Cardiac muscle cell (in vitro differentiated cells and primary cell): ENCODE measurements around the gene TBC1D17. TPM values are rescaled to one million over a fixed set of nuclear protein-coding genes. Genes with fewer than 3 reads are reported as not detected.
A peak's percentile ranks its signal among the peaks of the same experiment; 100 is the strongest.

Source experiments
- DNase-seq, 2 donors: peaks; one replicate each; pipeline versions ENCODE4 v3.0.0 to v3.0.0-alpha.2; 2010 to 2017; ENCODE audit warnings: low read depth in 1 of 2, low spot score in 1 of 2
- H3K27ac ChIP-seq: fragments of 200-600 bp; sonication (generic); 2 replicates; pipeline ENCODE4 v1.5.1; 2016
- H3K27me3 ChIP-seq: fragments of 200-600 bp; sonication (generic); 2 replicates; pipeline ENCODE4 v1.6.0; 2016; ENCODE audit warnings: control low read depth
- H3K36me3 ChIP-seq: fragments of 200-600 bp; sonication (generic); 2 replicates; pipeline ENCODE4 v1.5.1; 2016; ENCODE audit warnings: control low read depth
- H3K4me1 ChIP-seq: fragments of 200-600 bp; sonication (generic); 2 replicates; pipeline ENCODE4 v1.8.1; 2017; ENCODE audit warnings: low read depth, mild to moderate bottlenecking, mixed run types
- H3K4me3 ChIP-seq: fragments of 200-600 bp; sonication (generic); 2 replicates; pipeline ENCODE4 v1.5.1; 2016; ENCODE audit warnings: mild to moderate bottlenecking
- H3K9me3 ChIP-seq: fragments of 200-600 bp; sonication (generic); 2 replicates; pipeline ENCODE4 v1.5.1; 2017; ENCODE audit warnings: low read depth, mild to moderate bottlenecking, control low read depth
- CTCF ChIP-seq: IDR thresholded peaks from 2 replicates; pipeline ENCODE4 v1.5.1; 2012; ENCODE audit warnings: low read depth, mild to moderate bottlenecking, low read length
- polyA plus RNA-seq: library from polyadenylated mRNA; unstranded; fragments of >200 nt; fragmentation: Nextera tagmentation; extraction: Ambion mirVana; gene quantifications from 2 replicates; pipeline ENCODE4 v1.2.1, GENCODE V29; 2016
- total RNA-seq: library from RNA; depleted of rRNA; stranded (reverse); fragments of >200 nt; gene quantifications from 2 replicates; pipeline ENCODE4 v1.2.3, GENCODE V29; 2016

TBC1D17 gene
- total and polyA plus RNA-seq, 2 experiments from 2014 or later = 26.8 to 52.5 TPM

- Histone ChIP-seq H3K4me3 (no peak overlapping the region), H3K36me3 (peaks cover 10% of the 10 kb centered on the region), H3K4me1 (peaks cover 18% of the 10 kb centered on the region), H3K9me3 (no peaks in the 10 kb centered on the region), H3K27ac (peak overlapping the region; percentile 93), H3K27me3 (no peaks in the 10 kb centered on the region)
- no peak for TF ChIP-seq CTCF
- no peak for DNase-seq
Measured at GRCh38 chr19:49838885-49839588, 38.5 kb upstream of the TBC1D17 start.

GRCh38 chr19:49839713-49840112 lies 37.8 kb upstream of the TBC1D17 start:
- no peak for DNase-seq
- Histone ChIP-seq H3K4me3 (no peak overlapping the region), H3K4me1 (peaks cover 18% of the 10 kb centered on the region), H3K36me3 (peaks cover 8% of the 10 kb centered on the region), H3K9me3 (no peaks in the 10 kb centered on the region), H3K27me3 (no peaks in the 10 kb centered on the region), H3K27ac (peak overlapping the region; percentile 93)
- no peak for TF ChIP-seq CTCF

GRCh38 chr19:49840321-49840720 lies 37.2 kb upstream of the TBC1D17 start:
- peaks cover 6% of the 10 kb centered on the region for H3K36me3 ChIP-seq
- peak overlapping the region; percentile 93 for H3K27ac ChIP-seq
- no peaks in the 10 kb centered on the region for H3K9me3 ChIP-seq
- peaks cover 18% of the 10 kb centered on the region for H3K4me1 ChIP-seq
- DNase-seq = peak in 1 of 2 donors; percentile 71
- no peak overlapping the region for H3K4me3 ChIP-seq
- no peaks in the 10 kb centered on the region for H3K27me3 ChIP-seq
- no peak for TF ChIP-seq CTCF

GRCh38 chr19:49840736-49841249 lies 36.7 kb upstream of the TBC1D17 start:
- peak overlapping the region; percentile 93 for H3K27ac ChIP-seq
- TF ChIP-seq CTCF = no peak
- H3K4me3 ChIP-seq = no peak overlapping the region
- DNase-seq = peak in 1 of 2 donors; percentile 63
- H3K9me3 ChIP-seq = no peaks in the 10 kb centered on the region
- H3K27me3 ChIP-seq = no peaks in the 10 kb centered on the region
- H3K4me1 ChIP-seq = peaks cover 18% of the 10 kb centered on the region
- peaks cover 6% of the 10 kb centered on the region for H3K36me3 ChIP-seq

GRCh38 chr19:49843265-49843664 lies 34.2 kb upstream of the TBC1D17 start:
- H3K36me3 ChIP-seq = peaks cover 6% of the 10 kb centered on the region
- no peak for TF ChIP-seq CTCF
- H3K4me1 ChIP-seq = peaks cover 18% of the 10 kb centered on the region
- H3K9me3 ChIP-seq = no peaks in the 10 kb centered on the region
- H3K27me3 ChIP-seq = no peaks in the 10 kb centered on the region
- H3K27ac ChIP-seq = no peak overlapping the region
- DNase-seq = no peak
- no peak overlapping the region for H3K4me3 ChIP-seq
